Caco-2 (cell line): ENCODE data around the gene TNPO2. TPM values are rescaled to one million over a fixed set of nuclear protein-coding genes. Genes with fewer than 3 reads are reported as not detected.

ENCODE experiments used
- BruUV-seq: library from RNA; stranded (reverse); fragments of 400-500 nt; replicated peaks from 2 replicates; lab custom pipeline; 2021; lab: Mats Ljungman, UMichigan
- CTCF ChIA-PET: fragments of 300-600 bp; sonication (Branson Sonifier 250); formaldehyde crosslinking; loops from one replicate; lab custom pipeline; 2022; ENCODE audit warnings: antibody characterized with exemption; lab: Charles Lee
- POLR2A ChIA-PET: fragments of 300-600 bp; sonication (Branson Sonifier 250); formaldehyde crosslinking; loops from one replicate; lab custom pipeline; 2022; ENCODE audit warnings: antibody characterized with exemption; lab: Charles Lee
- DNase-seq, 2 experiments: peaks; one replicate each; pipeline versions ENCODE4 v3.0.0 to v3.0.0-alpha.2; 2020 to 2022
- H3K27me3 ChIP-seq: replicated peaks from 2 replicates; pipeline ENCODE4 v1.6.0; 2011; ENCODE audit warnings: low read length; ENCODE audit not compliant: control insufficient read depth, insufficient read depth
- H3K36me3 ChIP-seq: 2 replicates; pipeline ENCODE4 v1.5.1; 2011; ENCODE audit warnings: low read length; ENCODE audit not compliant: control insufficient read depth, insufficient read depth
- H3K4me1 ChIP-seq: fragments of 250-450 bp; sonication (Bioruptor Pico); 2 replicates; pipeline ENCODE4 v1.5.1; 2020; ENCODE audit warnings: mild to moderate bottlenecking
- H3K4me3 ChIP-seq: 2 replicates; pipeline ENCODE4 v1.5.1; 2011; ENCODE audit warnings: low read depth, mild to moderate bottlenecking, control low read depth, low read length
- H3K9me3 ChIP-seq: fragments of 250-450 bp; sonication (Bioruptor Pico); 2 replicates; pipeline ENCODE4 v1.5.1; 2020; ENCODE audit warnings: mild to moderate bottlenecking, moderate library complexity
- H3K27ac Mint-ChIP-seq: one replicate; pipeline ENCODE4 v1.8.0; 2022; ENCODE audit warnings: mixed read lengths; ENCODE audit not compliant: unreplicated experiment
- H3K27me3 Mint-ChIP-seq: one replicate; pipeline ENCODE4 v1.8.0; 2022; ENCODE audit warnings: mixed read lengths; ENCODE audit not compliant: insufficient read depth, unreplicated experiment
- H3K36me3 Mint-ChIP-seq: one replicate; pipeline ENCODE4 v1.8.0; 2022; ENCODE audit warnings: mild to moderate bottlenecking, mixed read lengths; ENCODE audit not compliant: insufficient read depth, unreplicated experiment
- H3K4me1 Mint-ChIP-seq: one replicate; pipeline ENCODE4 v1.8.0; 2022; ENCODE audit warnings: low read depth, mixed read lengths; ENCODE audit not compliant: unreplicated experiment
- H3K4me3 Mint-ChIP-seq: one replicate; pipeline ENCODE4 v1.8.0; 2022; ENCODE audit warnings: mild to moderate bottlenecking, moderate library complexity, mixed read lengths; ENCODE audit not compliant: unreplicated experiment
- H3K9me3 Mint-ChIP-seq: one replicate; pipeline ENCODE4 v1.8.0; 2022; ENCODE audit warnings: mixed read lengths; ENCODE audit not compliant: unreplicated experiment
- intact Hi-C: fragments of 100-400 bp; cut with micrococcal nuclease; formaldehyde crosslinking; loops from one replicate; pipeline ENCODE4 v1.10.0; 2022; ENCODE audit not compliant: unreplicated experiment
- total RNA-seq: library from RNA; stranded (reverse); gene quantifications from 2 replicates; pipeline ENCODE4 v1.2.3, GENCODE V29; 2022
- TF ChIP-seq, protein P1 (sequence below), 2 experiments: fragments of 200-600 bp in 1 of 2; IDR thresholded peaks; 1 replicate in 1 of 2; 2 replicates in 1 of 2; pipeline versions ENCODE4 v1.5.1 to v1.8.0; 2011 to 2022; ENCODE audit warnings: antibody characterized with exemption in 1 of 2, control low read depth in 1 of 2, inconsistent platforms in 1 of 2, low read depth in 1 of 2, low read length in 1 of 2, mild to moderate bottlenecking in 1 of 2, moderate library complexity in 1 of 2; ENCODE audit not compliant: insufficient read depth in 1 of 2, severe bottlenecking in 1 of 2, unreplicated experiment in 1 of 2

Gene TNPO2
- total RNA-seq, 1 experiment from 2014 or later: 87.8 TPM

DNA sequence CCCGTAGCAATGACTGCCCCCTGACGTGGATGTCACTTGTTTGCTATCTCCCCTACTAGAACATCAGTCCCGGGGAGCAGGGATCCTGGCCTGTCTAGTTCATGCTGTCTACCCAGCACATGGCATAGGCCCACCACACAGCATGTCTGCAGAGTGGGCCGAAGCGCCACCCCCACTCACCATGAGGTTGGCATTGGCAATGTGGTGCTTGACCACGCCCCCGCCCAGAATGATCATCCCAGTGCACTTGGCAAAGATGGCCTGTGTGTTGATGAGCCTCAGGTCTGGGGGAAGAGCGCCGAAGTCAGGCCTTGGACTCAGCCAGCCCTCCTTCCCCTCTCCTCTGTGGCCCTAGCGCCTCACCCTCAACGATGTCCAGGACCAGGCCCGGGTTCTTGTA lies 46.8 kb downstream of the TNPO2 start:
- ChIA-PET CTCF (interaction anchor here (0.6 to 1.6 kb wide), 3 partner anchors 102 to 196 kb away, joined by 3 to 7 read pairs (median 5); no protein-coding TSS in a partner anchor), POLR2A (no interaction called here)
- no peaks in the 10 kb centered on the region for H3K9me3 Mint-ChIP-seq
- peaks cover 92% of the 10 kb centered on the region for H3K36me3 Mint-ChIP-seq
- Histone ChIP-seq H3K9me3 (no peaks in the 10 kb centered on the region), H3K27me3 (no peaks in the 10 kb centered on the region), H3K4me3 (no peak overlapping the region), H3K36me3 (peaks cover 16% of the 10 kb centered on the region), H3K4me1 (no peaks in the 10 kb centered on the region)
- no peaks in the 10 kb centered on the region for H3K27me3 Mint-ChIP-seq
- DNase-seq: no peak
- TF ChIP-seq, protein P1, sequence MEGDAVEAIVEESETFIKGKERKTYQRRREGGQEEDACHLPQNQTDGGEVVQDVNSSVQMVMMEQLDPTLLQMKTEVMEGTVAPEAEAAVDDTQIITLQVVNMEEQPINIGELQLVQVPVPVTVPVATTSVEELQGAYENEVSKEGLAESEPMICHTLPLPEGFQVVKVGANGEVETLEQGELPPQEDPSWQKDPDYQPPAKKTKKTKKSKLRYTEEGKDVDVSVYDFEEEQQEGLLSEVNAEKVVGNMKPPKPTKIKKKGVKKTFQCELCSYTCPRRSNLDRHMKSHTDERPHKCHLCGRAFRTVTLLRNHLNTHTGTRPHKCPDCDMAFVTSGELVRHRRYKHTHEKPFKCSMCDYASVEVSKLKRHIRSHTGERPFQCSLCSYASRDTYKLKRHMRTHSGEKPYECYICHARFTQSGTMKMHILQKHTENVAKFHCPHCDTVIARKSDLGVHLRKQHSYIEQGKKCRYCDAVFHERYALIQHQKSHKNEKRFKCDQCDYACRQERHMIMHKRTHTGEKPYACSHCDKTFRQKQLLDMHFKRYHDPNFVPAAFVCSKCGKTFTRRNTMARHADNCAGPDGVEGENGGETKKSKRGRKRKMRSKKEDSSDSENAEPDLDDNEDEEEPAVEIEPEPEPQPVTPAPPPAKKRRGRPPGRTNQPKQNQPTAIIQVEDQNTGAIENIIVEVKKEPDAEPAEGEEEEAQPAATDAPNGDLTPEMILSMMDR (IDR thresholded peaks at IDR 0.05; ENCODE audit: insufficient read depth in 1 of 2, low read depth in 1 of 2, low read length in 1 of 2, severe bottlenecking in 1 of 2, unreplicated experiment in 1 of 2): no peak
- intact Hi-C loops: no loop called here
- H3K4me3 Mint-ChIP-seq: no peak overlapping the region
- BruUV-seq: no TSS peak
- H3K27ac Mint-ChIP-seq: no peak overlapping the region
- no peaks in the 10 kb centered on the region for H3K4me1 Mint-ChIP-seq

DNA sequence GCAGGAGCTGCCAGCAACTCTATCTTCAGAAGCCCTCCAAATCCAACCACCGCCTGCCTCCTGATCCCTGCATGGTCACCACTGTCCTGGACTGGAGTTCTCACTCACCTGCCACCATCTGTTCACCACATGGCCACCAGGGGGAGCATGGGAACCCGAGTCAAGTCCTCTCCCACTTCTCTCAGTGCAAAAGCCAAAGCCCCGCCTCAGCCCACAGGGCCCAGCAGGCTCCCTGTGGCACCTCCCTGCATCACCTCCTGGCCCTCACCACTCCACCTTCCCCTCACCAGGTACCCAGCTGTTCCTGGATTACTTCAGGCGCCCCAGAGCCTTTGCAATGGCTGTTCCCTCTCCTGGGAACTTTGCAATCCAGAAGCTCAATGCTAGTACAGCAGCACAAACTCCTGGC lies 47.3 kb downstream of the TNPO2 start:
- no peaks in the 10 kb centered on the region for H3K27me3 ChIP-seq
- H3K36me3 Mint-ChIP-seq: peaks cover 91% of the 10 kb centered on the region
- H3K4me3 ChIP-seq: no peak overlapping the region
- peak overlapping the region; percentile 82 for H3K27ac Mint-ChIP-seq
- H3K4me1 Mint-ChIP-seq: no peaks in the 10 kb centered on the region
- H3K9me3 Mint-ChIP-seq: no peaks in the 10 kb centered on the region
- no peaks in the 10 kb centered on the region for H3K27me3 Mint-ChIP-seq
- peak; percentile 87 to 91 for DNase-seq
- H3K36me3 ChIP-seq: peaks cover 16% of the 10 kb centered on the region
- no peaks in the 10 kb centered on the region for H3K9me3 ChIP-seq
- POLR2A ChIA-PET: no interaction called here
- no peak overlapping the region for H3K4me3 Mint-ChIP-seq
- intact Hi-C loops: no loop called here
- BruUV-seq: no TSS peak
- no peaks in the 10 kb centered on the region for H3K4me1 ChIP-seq
- CTCF ChIA-PET: interaction anchor here (0.6 to 1.6 kb wide), 3 partner anchors 102 to 196 kb away, joined by 3 to 7 read pairs (median 5); no protein-coding TSS in a partner anchor
- TF ChIP-seq, protein P1 (IDR thresholded peaks at IDR 0.05; ENCODE audit: insufficient read depth in 1 of 2, low read depth in 1 of 2, low read length in 1 of 2, severe bottlenecking in 1 of 2, unreplicated experiment in 1 of 2): peak; percentile 84 to 90

DNA sequence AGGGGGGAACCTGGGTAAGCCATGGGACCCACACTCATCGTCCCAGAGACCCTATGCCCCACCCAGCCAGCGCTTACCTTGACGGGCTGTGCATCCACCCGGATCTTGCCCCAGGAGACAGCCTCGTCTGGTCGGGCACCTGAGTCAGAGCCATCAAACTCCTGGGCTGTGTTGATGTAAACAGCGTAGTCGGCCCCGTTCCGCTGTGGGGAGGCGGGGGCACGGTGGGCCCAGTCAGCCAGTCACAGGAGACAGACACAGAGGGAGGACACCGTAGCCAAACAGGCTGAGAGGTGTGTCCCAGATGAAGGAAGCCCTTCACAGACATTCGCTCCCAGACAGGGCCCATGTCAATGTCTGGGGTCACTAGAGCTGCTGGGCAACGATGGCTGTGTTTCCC lies 47.8 kb downstream of the TNPO2 start:
- intact Hi-C loops: no loop called here
- peak overlapping the region; percentile 82 for H3K27ac Mint-ChIP-seq
- H3K36me3 ChIP-seq: peaks cover 16% of the 10 kb centered on the region

More for the DNA sequence above, 47.8 kb downstream of the TNPO2 start:
- ChIA-PET POLR2A (no interaction called here), CTCF (interaction anchor here (1.0 to 1.6 kb wide), 2 partner anchors 171 to 197 kb away, joined by 3 to 7 read pairs; no protein-coding TSS in a partner anchor)
- no peak overlapping the region for H3K4me3 ChIP-seq
- no peaks in the 10 kb centered on the region for H3K4me1 Mint-ChIP-seq
- no peaks in the 10 kb centered on the region for H3K9me3 Mint-ChIP-seq
- TF ChIP-seq, protein P1 (IDR thresholded peaks at IDR 0.05; ENCODE audit: insufficient read depth in 1 of 2, low read depth in 1 of 2, low read length in 1 of 2, severe bottlenecking in 1 of 2, unreplicated experiment in 1 of 2): no peak
- no peaks in the 10 kb centered on the region for H3K27me3 ChIP-seq
- H3K4me3 Mint-ChIP-seq: no peak overlapping the region
- DNase-seq: no peak
- BruUV-seq: no TSS peak
- H3K9me3 ChIP-seq: no peaks in the 10 kb centered on the region
- H3K4me1 ChIP-seq: no peaks in the 10 kb centered on the region
- H3K27me3 Mint-ChIP-seq: no peaks in the 10 kb centered on the region
- H3K36me3 Mint-ChIP-seq: peaks cover 87% of the 10 kb centered on the region
